WTC11 (cell line): Measurements from ENCODE around the gene DUSP9. TPM values are rescaled to one million over a fixed set of nuclear protein-coding genes. Genes with fewer than 3 reads are reported as not detected.

Experiments
- ATAC-seq: fragments of 200-7000 bp; cut with Tn5 transposase; 2 replicates; pipeline ENCODE4 v1.10.0; 2021; ENCODE audit warnings: mild to moderate bottlenecking, moderate library complexity
- CTCF ChIA-PET: fragments of 300-600 bp; sonication (Branson Sonifier 250); formaldehyde crosslinking; loops from one replicate; lab custom pipeline; 2021; ENCODE audit warnings: antibody characterized with exemption; lab: Charles Lee
- POLR2A ChIA-PET: fragments of 350-600 bp; sonication (Branson Sonifier 250); formaldehyde crosslinking; loops from one replicate; lab custom pipeline; 2021; ENCODE audit warnings: antibody characterized with exemption; lab: Charles Lee
- DNase-seq: peaks from one replicate; pipeline ENCODE4 v3.0.0; 2021; ENCODE audit warnings: low spot score
- H3K27ac Mint-ChIP-seq: 2 replicates; pipeline ENCODE4 v1.8.0; 2021; ENCODE audit warnings: mixed read lengths
- H3K27me3 Mint-ChIP-seq: 2 replicates; pipeline ENCODE4 v1.8.0; 2021; ENCODE audit warnings: low read depth, mild to moderate bottlenecking, moderate library complexity, mixed read lengths
- H3K36me3 Mint-ChIP-seq: 2 replicates; pipeline ENCODE4 v1.8.0; 2021; ENCODE audit warnings: mixed read lengths
- H3K4me1 Mint-ChIP-seq: 2 replicates; pipeline ENCODE4 v1.8.0; 2022; ENCODE audit warnings: mixed read lengths
- H3K4me3 Mint-ChIP-seq: 2 replicates; pipeline ENCODE4 v1.8.0; 2021; ENCODE audit warnings: mild to moderate bottlenecking, moderate library complexity, mixed read lengths
- H3K9me3 Mint-ChIP-seq: 2 replicates; pipeline ENCODE4 v1.8.0; 2021; ENCODE audit warnings: mixed read lengths
- EMX1 ChIP-seq: fragments of 250-450 bp; sonication (Bioruptor Pico); IDR thresholded peaks from 2 replicates; pipeline ENCODE4 v1.8.0; 2021; ENCODE audit warnings: mild to moderate bottlenecking
- JAZF1 ChIP-seq: fragments of 250-450 bp; sonication (Bioruptor Pico); IDR thresholded peaks from 2 replicates; pipeline ENCODE4 v1.9.0; 2021; ENCODE audit warnings: moderate library complexity, mild to moderate bottlenecking, inconsistent platforms
- MYBL2 ChIP-seq: sonication (generic); formaldehyde crosslinking; IDR thresholded peaks from 2 replicates; pipeline ENCODE4 v1.8.1; 2023; ENCODE audit warnings: mild to moderate bottlenecking, moderate library complexity, missing genetic modification reagents
- NFE2L1 ChIP-seq: sonication (generic); formaldehyde crosslinking; IDR thresholded peaks from 2 replicates; pipeline ENCODE4 v1.8.1; 2023; ENCODE audit warnings: missing genetic modification reagents
- OVOL2 ChIP-seq: fragments of 250-450 bp; sonication (Bioruptor Pico); IDR thresholded peaks from 2 replicates; pipeline ENCODE4 v1.9.0; 2021; ENCODE audit warnings: mild to moderate bottlenecking, borderline replicate concordance
- RELA ChIP-seq: sonication (generic); formaldehyde crosslinking; IDR thresholded peaks from 2 replicates; pipeline ENCODE4 v1.8.1; 2022; ENCODE audit warnings: missing genetic modification reagents, mild to moderate bottlenecking, borderline replicate concordance
- RORB ChIP-seq: fragments of 250-450 bp; sonication (Bioruptor Pico); IDR thresholded peaks from 2 replicates; pipeline ENCODE4 v1.9.0; 2021; ENCODE audit warnings: mild to moderate bottlenecking
- SMAD4 ChIP-seq: sonication (generic); formaldehyde crosslinking; IDR thresholded peaks from 2 replicates; pipeline ENCODE4 v1.8.0; 2022; ENCODE audit warnings: mild to moderate bottlenecking, missing genetic modification reagents
- SP1 ChIP-seq: sonication (generic); formaldehyde crosslinking; conservative IDR thresholded peaks from 2 replicates; pipeline ENCODE4 v1.8.1; 2022; ENCODE audit warnings: missing genetic modification reagents
- TCF7 ChIP-seq: sonication (generic); formaldehyde crosslinking; IDR thresholded peaks from 2 replicates; pipeline ENCODE4 v1.8.0; 2022; ENCODE audit warnings: mild to moderate bottlenecking, low read depth, missing genetic modification reagents, moderate library complexity
- TP53 ChIP-seq: sonication (generic); formaldehyde crosslinking; IDR thresholded peaks from 2 replicates; pipeline ENCODE4 v1.8.1; 2023; ENCODE audit warnings: mild to moderate bottlenecking, missing genetic modification reagents
- ZNF396 ChIP-seq: fragments of 250-450 bp; sonication (Bioruptor Pico); IDR thresholded peaks from 2 replicates; pipeline ENCODE4 v1.8.0; 2021; ENCODE audit warnings: mild to moderate bottlenecking, moderate library complexity, borderline replicate concordance
- total RNA-seq: library from RNA; stranded (reverse); gene quantifications from 3 replicates; pipeline ENCODE4 v1.2.3, GENCODE V29; 2021
- TF ChIP-seq, protein P1 (sequence below): sonication (generic); formaldehyde crosslinking; IDR thresholded peaks from 2 replicates; pipeline ENCODE4 v1.8.0; 2023; ENCODE audit warnings: mild to moderate bottlenecking, missing genetic modification reagents
- TF ChIP-seq, protein P2 (sequence below): sonication (generic); formaldehyde crosslinking; IDR thresholded peaks from 2 replicates; pipeline ENCODE4 v1.8.1; 2022; ENCODE audit warnings: mild to moderate bottlenecking, missing genetic modification reagents, moderate library complexity, borderline replicate concordance
- TF ChIP-seq, protein P3 (sequence below): fragments of 250-450 bp; sonication (Bioruptor Pico); IDR thresholded peaks from 2 replicates; pipeline ENCODE4 v1.9.0; 2021; ENCODE audit warnings: mild to moderate bottlenecking, borderline replicate concordance
- TF ChIP-seq, protein P4 (sequence below): sonication (generic); formaldehyde crosslinking; IDR thresholded peaks from 2 replicates; pipeline ENCODE4 v1.8.1; 2023; ENCODE audit warnings: mild to moderate bottlenecking, moderate library complexity, missing genetic modification reagents
- TF ChIP-seq, protein P5 (sequence below): sonication (generic); formaldehyde crosslinking; IDR thresholded peaks from 2 replicates; pipeline ENCODE4 v1.8.0; 2022; ENCODE audit warnings: mild to moderate bottlenecking, missing genetic modification reagents
- TF ChIP-seq, protein P6 (sequence below): sonication (generic); formaldehyde crosslinking; IDR thresholded peaks from 2 replicates; pipeline ENCODE4 v1.8.1; 2022; ENCODE audit warnings: low read depth, missing genetic modification reagents, borderline replicate concordance
- TF ChIP-seq, protein P7 (sequence below): sonication (generic); formaldehyde crosslinking; IDR thresholded peaks from 2 replicates; pipeline ENCODE4 v1.8.1; 2023; ENCODE audit warnings: mild to moderate bottlenecking, missing genetic modification reagents, moderate library complexity
- TF ChIP-seq, protein P8 (sequence below): sonication (generic); formaldehyde crosslinking; IDR thresholded peaks from 2 replicates; pipeline ENCODE4 v1.8.0; 2023; ENCODE audit warnings: missing genetic modification reagents

Gene DUSP9
- total RNA-seq, 1 experiment from 2014 or later: 2.5 TPM

DNA sequence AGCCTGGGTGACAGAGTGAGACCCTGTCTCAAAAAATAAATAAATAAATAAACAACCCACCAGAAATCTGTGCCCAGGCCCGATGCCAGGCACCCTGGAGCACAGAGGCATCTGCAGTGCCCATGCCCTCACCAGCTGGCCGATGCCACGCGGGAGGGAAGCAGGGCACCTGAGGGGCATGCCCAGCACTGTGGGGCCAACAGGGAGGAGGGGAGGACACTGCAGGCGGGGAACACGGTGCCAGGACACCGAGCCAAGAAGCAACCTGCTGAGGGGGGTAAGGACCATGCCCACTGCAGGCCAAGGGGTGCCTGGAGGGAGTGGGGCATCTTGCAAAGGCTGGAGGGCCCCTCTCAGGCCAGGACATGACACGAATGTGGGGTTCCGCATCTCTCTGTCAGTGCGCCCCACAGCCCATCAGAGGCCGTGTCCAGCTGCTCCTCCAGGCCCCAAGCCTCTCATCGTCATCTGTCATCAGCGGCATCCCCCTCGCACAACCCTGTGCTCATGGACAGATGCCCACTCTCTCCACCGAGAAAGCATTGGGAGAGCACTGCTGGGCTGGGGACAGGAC is 13.3 kb upstream of the DUSP9 start:
- Mint-ChIP-seq H3K4me3 (no peak overlapping the region), H3K27me3 (no peaks in the 10 kb centered on the region; the same call in 1 of the 2 replicates), H3K27ac (no peak overlapping the region), H3K36me3 (no peaks in the 10 kb centered on the region), H3K4me1 (no peaks in the 10 kb centered on the region), H3K9me3 (peaks cover 4% of the 10 kb centered on the region; the same call in 1 of the 2 replicates)
- ChIA-PET POLR2A (no interaction called here), CTCF (no interaction called here)
- ATAC-seq (no peak), DNase-seq (no peak)
- TF ChIP-seq, protein P1, sequence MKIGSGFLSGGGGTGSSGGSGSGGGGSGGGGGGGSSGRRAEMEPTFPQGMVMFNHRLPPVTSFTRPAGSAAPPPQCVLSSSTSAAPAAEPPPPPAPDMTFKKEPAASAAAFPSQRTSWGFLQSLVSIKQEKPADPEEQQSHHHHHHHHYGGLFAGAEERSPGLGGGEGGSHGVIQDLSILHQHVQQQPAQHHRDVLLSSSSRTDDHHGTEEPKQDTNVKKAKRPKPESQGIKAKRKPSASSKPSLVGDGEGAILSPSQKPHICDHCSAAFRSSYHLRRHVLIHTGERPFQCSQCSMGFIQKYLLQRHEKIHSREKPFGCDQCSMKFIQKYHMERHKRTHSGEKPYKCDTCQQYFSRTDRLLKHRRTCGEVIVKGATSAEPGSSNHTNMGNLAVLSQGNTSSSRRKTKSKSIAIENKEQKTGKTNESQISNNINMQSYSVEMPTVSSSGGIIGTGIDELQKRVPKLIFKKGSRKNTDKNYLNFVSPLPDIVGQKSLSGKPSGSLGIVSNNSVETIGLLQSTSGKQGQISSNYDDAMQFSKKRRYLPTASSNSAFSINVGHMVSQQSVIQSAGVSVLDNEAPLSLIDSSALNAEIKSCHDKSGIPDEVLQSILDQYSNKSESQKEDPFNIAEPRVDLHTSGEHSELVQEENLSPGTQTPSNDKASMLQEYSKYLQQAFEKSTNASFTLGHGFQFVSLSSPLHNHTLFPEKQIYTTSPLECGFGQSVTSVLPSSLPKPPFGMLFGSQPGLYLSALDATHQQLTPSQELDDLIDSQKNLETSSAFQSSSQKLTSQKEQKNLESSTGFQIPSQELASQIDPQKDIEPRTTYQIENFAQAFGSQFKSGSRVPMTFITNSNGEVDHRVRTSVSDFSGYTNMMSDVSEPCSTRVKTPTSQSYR (CRISPR knock-in tag): no peak
- TF ChIP-seq, protein P2, sequence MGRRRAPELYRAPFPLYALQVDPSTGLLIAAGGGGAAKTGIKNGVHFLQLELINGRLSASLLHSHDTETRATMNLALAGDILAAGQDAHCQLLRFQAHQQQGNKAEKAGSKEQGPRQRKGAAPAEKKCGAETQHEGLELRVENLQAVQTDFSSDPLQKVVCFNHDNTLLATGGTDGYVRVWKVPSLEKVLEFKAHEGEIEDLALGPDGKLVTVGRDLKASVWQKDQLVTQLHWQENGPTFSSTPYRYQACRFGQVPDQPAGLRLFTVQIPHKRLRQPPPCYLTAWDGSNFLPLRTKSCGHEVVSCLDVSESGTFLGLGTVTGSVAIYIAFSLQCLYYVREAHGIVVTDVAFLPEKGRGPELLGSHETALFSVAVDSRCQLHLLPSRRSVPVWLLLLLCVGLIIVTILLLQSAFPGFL (CRISPR knock-in tag): no peak
- TF ChIP-seq OVOL2 (CRISPR knock-in tag): no peak
- TF ChIP-seq, protein P3, sequence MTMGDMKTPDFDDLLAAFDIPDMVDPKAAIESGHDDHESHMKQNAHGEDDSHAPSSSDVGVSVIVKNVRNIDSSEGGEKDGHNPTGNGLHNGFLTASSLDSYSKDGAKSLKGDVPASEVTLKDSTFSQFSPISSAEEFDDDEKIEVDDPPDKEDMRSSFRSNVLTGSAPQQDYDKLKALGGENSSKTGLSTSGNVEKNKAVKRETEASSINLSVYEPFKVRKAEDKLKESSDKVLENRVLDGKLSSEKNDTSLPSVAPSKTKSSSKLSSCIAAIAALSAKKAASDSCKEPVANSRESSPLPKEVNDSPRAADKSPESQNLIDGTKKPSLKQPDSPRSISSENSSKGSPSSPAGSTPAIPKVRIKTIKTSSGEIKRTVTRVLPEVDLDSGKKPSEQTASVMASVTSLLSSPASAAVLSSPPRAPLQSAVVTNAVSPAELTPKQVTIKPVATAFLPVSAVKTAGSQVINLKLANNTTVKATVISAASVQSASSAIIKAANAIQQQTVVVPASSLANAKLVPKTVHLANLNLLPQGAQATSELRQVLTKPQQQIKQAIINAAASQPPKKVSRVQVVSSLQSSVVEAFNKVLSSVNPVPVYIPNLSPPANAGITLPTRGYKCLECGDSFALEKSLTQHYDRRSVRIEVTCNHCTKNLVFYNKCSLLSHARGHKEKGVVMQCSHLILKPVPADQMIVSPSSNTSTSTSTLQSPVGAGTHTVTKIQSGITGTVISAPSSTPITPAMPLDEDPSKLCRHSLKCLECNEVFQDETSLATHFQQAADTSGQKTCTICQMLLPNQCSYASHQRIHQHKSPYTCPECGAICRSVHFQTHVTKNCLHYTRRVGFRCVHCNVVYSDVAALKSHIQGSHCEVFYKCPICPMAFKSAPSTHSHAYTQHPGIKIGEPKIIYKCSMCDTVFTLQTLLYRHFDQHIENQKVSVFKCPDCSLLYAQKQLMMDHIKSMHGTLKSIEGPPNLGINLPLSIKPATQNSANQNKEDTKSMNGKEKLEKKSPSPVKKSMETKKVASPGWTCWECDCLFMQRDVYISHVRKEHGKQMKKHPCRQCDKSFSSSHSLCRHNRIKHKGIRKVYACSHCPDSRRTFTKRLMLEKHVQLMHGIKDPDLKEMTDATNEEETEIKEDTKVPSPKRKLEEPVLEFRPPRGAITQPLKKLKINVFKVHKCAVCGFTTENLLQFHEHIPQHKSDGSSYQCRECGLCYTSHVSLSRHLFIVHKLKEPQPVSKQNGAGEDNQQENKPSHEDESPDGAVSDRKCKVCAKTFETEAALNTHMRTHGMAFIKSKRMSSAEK (CRISPR knock-in tag): no peak
- TF ChIP-seq, protein P4, sequence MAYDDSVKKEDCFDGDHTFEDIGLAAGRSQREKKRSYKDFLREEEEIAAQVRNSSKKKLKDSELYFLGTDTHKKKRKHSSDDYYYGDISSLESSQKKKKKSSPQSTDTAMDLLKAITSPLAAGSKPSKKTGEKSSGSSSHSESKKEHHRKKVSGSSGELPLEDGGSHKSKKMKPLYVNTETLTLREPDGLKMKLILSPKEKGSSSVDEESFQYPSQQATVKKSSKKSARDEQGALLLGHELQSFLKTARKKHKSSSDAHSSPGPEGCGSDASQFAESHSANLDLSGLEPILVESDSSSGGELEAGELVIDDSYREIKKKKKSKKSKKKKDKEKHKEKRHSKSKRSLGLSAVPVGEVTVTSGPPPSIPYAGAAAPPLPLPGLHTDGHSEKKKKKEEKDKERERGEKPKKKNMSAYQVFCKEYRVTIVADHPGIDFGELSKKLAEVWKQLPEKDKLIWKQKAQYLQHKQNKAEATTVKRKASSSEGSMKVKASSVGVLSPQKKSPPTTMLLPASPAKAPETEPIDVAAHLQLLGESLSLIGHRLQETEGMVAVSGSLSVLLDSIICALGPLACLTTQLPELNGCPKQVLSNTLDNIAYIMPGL (CRISPR knock-in tag): no peak
- TF ChIP-seq TP53 (CRISPR knock-in tag): no peak
- no peak for TF ChIP-seq TCF7
- TF ChIP-seq SP1 (CRISPR knock-in tag): no peak
- TF ChIP-seq, protein P5, sequence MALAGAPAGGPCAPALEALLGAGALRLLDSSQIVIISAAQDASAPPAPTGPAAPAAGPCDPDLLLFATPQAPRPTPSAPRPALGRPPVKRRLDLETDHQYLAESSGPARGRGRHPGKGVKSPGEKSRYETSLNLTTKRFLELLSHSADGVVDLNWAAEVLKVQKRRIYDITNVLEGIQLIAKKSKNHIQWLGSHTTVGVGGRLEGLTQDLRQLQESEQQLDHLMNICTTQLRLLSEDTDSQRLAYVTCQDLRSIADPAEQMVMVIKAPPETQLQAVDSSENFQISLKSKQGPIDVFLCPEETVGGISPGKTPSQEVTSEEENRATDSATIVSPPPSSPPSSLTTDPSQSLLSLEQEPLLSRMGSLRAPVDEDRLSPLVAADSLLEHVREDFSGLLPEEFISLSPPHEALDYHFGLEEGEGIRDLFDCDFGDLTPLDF (CRISPR knock-in tag): no peak
- TF ChIP-seq ZNF396 (CRISPR knock-in tag): no peak

DNA sequence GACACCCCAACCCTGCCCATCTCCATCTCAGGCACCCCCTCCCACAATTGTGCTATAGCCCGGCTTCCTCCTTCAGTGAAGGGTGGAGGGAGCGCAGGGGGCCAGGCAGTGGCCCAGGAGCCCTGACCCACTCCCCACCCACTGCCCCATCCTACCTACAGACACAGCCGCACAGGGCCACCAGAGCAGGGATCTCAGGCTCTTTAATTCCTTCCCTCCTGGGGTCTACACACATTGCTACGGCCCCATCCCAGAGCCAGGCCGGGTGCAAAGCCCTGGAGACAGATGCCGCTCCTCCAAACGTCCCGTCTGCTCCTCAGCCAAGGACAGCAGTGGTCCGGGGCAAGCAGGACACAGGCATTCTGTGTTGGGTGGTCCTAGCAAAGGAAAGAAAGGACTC is 12.8 kb upstream of the DUSP9 start:
- Mint-ChIP-seq H3K27ac (no peak overlapping the region), H3K27me3 (no peaks in the 10 kb centered on the region; the same call in 1 of the 2 replicates), H3K4me3 (no peak overlapping the region), H3K4me1 (no peaks in the 10 kb centered on the region), H3K36me3 (no peaks in the 10 kb centered on the region), H3K9me3 (peaks cover 4% of the 10 kb centered on the region; the same call in 1 of the 2 replicates)
- ChIA-PET CTCF (interaction anchor here (3.8 kb wide), 1 partner anchor 34 kb away, joined by 66 read pairs; no protein-coding TSS in a partner anchor), POLR2A (no interaction called here)
- no peak for ATAC-seq
- DNase-seq: no peak
- TF ChIP-seq, protein P6, sequence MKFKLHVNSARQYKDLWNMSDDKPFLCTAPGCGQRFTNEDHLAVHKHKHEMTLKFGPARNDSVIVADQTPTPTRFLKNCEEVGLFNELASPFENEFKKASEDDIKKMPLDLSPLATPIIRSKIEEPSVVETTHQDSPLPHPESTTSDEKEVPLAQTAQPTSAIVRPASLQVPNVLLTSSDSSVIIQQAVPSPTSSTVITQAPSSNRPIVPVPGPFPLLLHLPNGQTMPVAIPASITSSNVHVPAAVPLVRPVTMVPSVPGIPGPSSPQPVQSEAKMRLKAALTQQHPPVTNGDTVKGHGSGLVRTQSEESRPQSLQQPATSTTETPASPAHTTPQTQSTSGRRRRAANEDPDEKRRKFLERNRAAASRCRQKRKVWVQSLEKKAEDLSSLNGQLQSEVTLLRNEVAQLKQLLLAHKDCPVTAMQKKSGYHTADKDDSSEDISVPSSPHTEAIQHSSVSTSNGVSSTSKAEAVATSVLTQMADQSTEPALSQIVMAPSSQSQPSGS (CRISPR knock-in tag): no peak
- TF ChIP-seq NFE2L1 (CRISPR knock-in tag) (no peak), SMAD4 (CRISPR knock-in tag) (no peak), JAZF1 (CRISPR knock-in tag) (no peak), MYBL2 (no peak), RELA (CRISPR knock-in tag) (no peak), RORB (CRISPR knock-in tag) (no peak), EMX1 (CRISPR knock-in tag) (no peak)
- TF ChIP-seq, protein P7, sequence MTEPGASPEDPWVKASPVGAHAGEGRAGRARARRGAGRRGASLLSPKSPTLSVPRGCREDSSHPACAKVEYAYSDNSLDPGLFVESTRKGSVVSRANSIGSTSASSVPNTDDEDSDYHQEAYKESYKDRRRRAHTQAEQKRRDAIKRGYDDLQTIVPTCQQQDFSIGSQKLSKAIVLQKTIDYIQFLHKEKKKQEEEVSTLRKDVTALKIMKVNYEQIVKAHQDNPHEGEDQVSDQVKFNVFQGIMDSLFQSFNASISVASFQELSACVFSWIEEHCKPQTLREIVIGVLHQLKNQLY (CRISPR knock-in tag): no peak
- TF ChIP-seq, protein P8, sequence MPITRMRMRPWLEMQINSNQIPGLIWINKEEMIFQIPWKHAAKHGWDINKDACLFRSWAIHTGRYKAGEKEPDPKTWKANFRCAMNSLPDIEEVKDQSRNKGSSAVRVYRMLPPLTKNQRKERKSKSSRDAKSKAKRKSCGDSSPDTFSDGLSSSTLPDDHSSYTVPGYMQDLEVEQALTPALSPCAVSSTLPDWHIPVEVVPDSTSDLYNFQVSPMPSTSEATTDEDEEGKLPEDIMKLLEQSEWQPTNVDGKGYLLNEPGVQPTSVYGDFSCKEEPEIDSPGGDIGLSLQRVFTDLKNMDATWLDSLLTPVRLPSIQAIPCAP: no peak
